HG03159 (cell line): ENCODE measurements around the gene ZNF559.

Experiments used
- ATAC-seq: cut with Tn5 transposase; IDR thresholded peaks from one replicate; pipeline ENCODE4 v1.9.1; 2021; ENCODE audit warnings: mild to moderate bottlenecking, moderate library complexity; ENCODE audit not compliant: unreplicated experiment

Gene ZNF559

DNA sequence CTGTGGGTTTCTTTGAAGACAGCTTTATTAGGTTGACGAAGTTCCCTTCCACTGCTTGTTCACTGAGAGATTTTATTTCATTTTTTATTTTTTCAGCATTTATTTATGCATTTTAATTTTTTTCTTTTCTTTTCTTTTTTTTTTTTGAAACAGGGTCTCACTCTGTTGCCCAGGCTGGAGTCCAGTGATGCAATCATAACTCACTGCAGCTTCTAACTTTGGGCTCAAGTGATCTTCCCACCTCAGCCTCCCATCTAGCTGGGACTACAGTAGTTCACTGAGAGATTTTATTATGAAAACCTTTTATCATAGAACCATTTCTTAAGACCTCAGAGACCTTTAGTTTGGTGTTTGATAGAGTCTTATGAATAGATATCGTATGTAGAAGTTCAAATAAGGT is 28.5 kb downstream of the ZNF559 start:
- ATAC-seq, result no peak

DNA sequence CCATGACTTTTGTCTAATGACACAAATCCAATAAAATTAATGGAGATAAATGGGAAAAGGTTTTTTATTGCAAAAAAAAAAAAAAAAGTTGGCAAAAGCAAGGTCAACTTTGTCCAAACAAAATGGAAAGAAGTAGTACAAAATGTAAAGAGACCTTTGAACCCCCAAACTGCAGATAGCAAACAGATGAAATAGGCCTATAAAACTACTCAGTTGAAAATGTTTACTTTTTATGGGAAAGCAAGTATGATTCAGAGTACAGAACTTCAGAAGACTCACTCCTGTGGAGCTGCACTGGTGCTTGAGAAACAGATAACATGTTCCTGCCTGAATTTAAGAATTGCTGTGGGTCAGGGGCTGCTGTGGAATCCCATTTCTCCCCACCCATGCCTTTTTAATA is 29.0 kb downstream of the ZNF559 start:
- no peak for ATAC-seq

DNA sequence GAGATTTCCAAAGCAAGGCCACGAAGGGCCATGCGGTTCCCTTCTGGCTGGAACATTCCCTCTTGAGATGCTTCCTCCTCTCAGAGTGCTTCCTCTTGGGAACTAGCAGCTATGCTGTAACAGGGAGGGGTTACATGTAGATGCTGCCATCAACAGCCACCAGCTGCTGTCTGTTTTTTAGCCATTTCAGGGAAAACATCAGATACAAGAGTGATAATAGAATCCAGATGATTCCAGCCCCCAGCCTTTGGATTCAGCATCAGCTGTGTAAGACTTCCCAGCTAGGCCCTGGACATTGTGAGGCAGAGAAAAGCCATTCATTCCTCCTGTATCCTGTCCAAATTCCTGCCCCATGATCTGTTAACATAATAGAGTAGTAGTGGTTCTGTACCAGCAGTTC is 30.7 kb downstream of the ZNF559 start:
- no peak for ATAC-seq

DNA sequence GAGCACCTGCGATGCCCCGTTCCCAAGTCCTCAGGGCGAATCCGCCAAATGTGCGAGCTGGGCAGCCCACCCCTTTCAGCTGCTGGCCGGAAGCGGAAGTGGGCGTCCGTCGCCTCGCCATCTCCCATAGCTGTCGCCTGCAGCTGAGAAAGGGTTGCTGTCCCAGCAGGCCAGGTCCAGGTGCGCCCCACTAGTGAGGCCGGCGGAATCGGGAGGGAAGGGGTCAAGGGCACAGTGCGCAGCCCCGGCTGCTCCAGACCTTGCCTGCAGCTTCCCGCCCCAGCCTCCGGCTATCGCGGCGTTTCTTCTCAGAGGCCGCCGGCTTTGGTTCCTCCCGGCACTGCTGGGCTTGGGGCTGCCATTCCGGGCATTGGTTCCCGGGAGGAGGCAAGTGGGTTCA is 38.9 kb downstream of the ZNF559 start, which contains the start of gene ZNF177:
TSS of gene ZNF177 (plus strand) at position 109 of the 400 bp plus-strand sequence. CDS start 15,299 bp downstream, outside the sequence.
- ATAC-seq, result no peak

DNA sequence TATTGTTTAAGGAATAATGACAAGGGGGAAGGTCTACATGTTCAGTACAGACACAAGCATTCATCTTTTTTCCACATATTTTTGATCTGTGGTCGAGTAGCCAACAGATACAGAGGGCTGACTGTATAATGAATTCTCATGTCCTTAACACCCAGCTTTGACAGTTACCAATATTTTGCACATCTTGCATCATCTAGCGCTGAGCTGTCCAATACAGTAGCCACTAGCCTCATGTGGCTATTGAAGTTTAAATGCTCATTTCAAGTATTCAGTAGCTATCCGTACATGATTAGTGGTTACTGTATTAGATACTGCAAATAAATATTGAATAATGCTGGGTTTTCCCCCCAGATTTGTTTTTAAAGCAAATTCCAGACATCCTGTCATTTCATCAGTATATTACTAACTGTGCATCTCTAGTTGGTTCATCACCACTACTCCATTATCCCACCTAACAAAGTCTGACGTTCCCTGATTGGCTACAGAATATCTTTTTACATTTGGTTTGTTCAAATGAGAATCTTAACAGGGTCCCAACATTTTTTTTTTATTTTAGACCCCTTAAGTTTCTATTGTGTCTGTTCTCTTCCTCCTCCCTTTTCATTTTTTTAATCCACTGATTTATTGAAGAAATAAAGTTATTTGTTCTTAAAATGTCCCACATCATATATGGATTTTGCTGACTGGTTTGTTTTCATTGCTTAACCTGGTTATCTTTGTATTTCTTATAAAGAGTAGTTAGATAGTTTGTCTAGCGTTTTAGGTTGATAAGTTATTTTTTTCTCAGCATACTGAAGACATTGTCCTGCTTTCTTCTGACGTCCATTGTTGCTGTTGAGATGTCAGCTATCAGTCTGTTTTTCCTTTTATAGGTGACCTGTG is 47.0 kb downstream of the ZNF559 start:
- no peak for ATAC-seq

DNA sequence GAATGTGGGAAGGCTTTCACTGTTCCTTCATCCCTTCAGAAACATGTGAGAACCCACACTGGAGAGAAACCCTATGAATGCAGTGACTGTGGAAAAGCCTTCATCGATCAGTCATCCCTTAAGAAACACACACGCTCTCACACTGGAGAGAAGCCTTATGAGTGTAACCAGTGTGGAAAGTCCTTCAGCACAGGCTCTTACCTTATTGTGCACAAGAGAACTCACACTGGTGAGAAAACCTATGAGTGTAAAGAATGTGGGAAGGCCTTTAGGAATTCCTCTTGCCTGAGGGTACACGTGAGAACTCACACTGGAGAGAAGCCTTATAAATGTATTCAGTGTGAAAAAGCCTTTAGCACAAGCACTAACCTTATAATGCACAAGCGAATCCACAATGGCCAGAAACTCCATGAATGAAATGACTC is 57.4 kb downstream of the ZNF559 start:
- no peak for ATAC-seq
